ENCODE data around the gene OR51B2.

DNA sequence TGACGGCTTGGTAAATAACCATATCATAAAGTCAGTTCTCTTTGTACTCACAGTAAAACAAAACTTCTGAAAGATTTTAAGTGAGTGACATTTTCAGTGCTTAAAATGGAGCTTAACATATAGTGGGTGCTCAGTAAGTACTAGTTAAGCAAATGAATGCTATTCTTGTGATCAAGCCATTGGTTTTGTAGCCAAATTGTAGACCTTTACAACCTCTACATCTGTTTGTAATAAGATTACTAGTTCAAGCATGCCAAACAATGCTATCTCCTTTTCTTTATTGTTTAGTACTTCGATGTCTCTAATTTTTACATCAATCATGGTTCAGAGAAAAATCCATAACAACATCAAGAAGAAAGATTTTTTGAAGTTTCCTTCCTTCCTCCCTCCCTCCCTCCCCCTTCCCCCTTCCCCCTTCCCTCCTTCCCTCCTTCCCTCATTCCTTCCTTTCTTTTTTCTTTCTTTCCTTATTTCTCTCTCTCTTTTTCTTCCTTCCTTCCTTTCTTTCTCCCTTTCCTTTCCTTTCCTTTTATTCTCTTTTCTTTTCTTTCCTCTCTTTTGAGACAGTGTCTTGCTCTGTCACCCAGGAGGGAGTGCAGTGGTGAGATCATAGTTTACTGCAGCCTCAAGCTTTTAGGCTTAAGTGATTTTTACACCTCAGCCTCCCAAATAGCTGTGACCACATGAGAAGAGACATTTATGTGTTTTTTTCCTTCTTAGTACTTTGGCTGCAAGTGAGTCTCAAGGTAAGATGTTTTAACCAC lies 16.7 kb downstream of the OR51B2 start:
- TF ChIP-seq, protein P1, sequence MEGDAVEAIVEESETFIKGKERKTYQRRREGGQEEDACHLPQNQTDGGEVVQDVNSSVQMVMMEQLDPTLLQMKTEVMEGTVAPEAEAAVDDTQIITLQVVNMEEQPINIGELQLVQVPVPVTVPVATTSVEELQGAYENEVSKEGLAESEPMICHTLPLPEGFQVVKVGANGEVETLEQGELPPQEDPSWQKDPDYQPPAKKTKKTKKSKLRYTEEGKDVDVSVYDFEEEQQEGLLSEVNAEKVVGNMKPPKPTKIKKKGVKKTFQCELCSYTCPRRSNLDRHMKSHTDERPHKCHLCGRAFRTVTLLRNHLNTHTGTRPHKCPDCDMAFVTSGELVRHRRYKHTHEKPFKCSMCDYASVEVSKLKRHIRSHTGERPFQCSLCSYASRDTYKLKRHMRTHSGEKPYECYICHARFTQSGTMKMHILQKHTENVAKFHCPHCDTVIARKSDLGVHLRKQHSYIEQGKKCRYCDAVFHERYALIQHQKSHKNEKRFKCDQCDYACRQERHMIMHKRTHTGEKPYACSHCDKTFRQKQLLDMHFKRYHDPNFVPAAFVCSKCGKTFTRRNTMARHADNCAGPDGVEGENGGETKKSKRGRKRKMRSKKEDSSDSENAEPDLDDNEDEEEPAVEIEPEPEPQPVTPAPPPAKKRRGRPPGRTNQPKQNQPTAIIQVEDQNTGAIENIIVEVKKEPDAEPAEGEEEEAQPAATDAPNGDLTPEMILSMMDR (IDR thresholded peaks at IDR 0.05) = no peak
- no peak for TF ChIP-seq POLR2A (IDR thresholded peaks at IDR 0.05)
